Activated T-helper 2 cell treated with anti-CD3 and anti-CD28 coated beads, Interferon-gamma antibody, Interleukin-2, Interleukin-4, amounts not matched to agents 10 μg/mL and 5 μg/mL and 100 μg/mL, durations not matched to agents 14 hours and 24 hours and 36 hours (primary cell): Measurements from ENCODE around the gene CNTF. TPM values are rescaled to one million over a fixed set of nuclear protein-coding genes. Genes with fewer than 3 reads are reported as not detected.

Experiments
- DNase-seq: peaks from one replicate; pipeline ENCODE4 v3.0.0; 2021; ENCODE audit warnings: low spot score
- H3K27ac Mint-ChIP-seq: one replicate; pipeline ENCODE4 v1.8.0; 2021; ENCODE audit warnings: mixed read lengths
- H3K27me3 Mint-ChIP-seq: one replicate; pipeline ENCODE4 v1.8.0; 2021; ENCODE audit warnings: low read depth, mixed read lengths
- H3K36me3 Mint-ChIP-seq: one replicate; pipeline ENCODE4 v1.8.0; 2021; ENCODE audit warnings: low read depth, mixed read lengths
- H3K4me1 Mint-ChIP-seq: one replicate; pipeline ENCODE4 v1.8.0; 2021; ENCODE audit warnings: low read depth, mixed read lengths
- H3K4me3 Mint-ChIP-seq: one replicate; pipeline ENCODE4 v1.8.0; 2021; ENCODE audit warnings: low read depth, mild to moderate bottlenecking, moderate library complexity, mixed read lengths
- H3K9me3 Mint-ChIP-seq: one replicate; pipeline ENCODE4 v1.8.0; 2021; ENCODE audit warnings: mixed read lengths
- intact Hi-C: fragments of 100-400 bp; cut with micrococcal nuclease; formaldehyde crosslinking; loops from one replicate; pipeline ENCODE4 v1.15.1; 2023
- total RNA-seq: library from RNA; stranded (reverse); gene quantifications from 2 replicates; pipeline ENCODE4 v1.2.3, GENCODE V29; 2022

The CNTF gene
- total RNA-seq, 1 donor from 2014 or later: 3.4 TPM

DNA sequence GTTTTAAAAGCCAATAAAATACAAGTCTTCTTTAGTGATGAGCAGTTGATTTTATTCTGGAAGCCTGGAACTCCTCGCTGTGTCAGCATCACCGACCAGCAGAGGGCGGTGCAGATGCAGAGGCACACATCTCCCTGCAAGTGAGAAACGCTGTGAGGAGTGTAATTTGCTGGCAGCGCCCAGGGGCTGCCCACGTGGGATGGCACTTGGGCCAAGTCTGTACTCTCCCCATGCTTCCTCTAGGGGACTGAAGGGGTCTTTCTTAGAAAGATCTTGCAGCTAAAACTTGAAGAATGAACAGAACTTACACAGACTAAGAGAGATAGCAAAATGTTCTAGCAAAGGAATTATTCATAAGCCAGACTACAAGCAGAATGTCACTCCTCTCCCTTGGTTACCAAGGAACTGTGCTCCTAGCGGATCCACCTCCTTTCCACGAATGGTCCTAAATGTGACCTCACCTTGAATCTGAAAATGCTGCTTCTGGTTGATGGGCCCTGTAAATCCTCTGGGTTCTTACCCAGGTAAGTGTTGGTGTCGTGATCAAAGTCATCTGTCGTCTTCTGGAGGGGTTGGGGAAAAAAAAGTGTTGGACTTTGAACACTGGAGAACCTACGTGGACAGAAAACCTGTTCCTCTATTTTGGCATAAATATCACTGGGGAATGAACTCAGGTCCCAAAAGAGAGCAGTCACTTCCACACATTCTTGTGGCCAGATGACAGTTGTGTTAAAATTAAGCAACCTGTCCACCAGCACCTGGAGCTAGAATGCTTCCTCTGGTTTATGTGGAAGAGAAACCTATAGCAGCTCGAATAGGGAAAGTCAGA, 31.8 kb downstream of the CNTF start:
- Mint-ChIP-seq H3K27me3 (peaks cover 4% of the 10 kb centered on the region), H3K9me3 (no peaks in the 10 kb centered on the region), H3K4me1 (peaks cover 9% of the 10 kb centered on the region), H3K4me3 (no peak overlapping the region), H3K27ac (no peak overlapping the region), H3K36me3 (no peaks in the 10 kb centered on the region)
- intact Hi-C loops: loop anchor here (1.0 to 2.0 kb wide), 2 partner anchors 21 to 134 kb away; no protein-coding TSS in a partner anchor
- peak; percentile 51 for DNase-seq

DNA sequence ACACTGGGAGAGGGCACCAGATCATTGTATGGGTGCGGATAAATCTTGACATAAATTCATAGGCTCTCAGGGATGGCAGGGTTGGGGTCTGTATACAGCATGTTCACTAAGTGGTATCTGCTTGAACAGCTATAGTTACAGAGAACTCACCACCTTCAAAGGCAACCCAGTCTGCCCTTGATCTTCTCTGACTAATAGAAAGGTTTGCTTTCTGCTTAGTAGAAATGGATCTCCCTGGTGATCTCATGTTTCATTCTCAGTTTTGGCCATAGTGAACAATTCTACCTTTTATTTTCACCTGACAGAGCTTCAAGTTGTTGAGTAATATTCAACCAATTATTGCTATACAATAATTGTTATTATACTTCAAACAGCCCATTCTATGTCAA, 32.4 kb downstream of the CNTF start:
- no peak for DNase-seq
- no peaks in the 10 kb centered on the region for H3K36me3 Mint-ChIP-seq
- no peak overlapping the region for H3K4me3 Mint-ChIP-seq
- H3K27ac Mint-ChIP-seq: no peak overlapping the region
- H3K4me1 Mint-ChIP-seq: peaks cover 9% of the 10 kb centered on the region
- peaks cover 4% of the 10 kb centered on the region for H3K27me3 Mint-ChIP-seq
- H3K9me3 Mint-ChIP-seq: no peaks in the 10 kb centered on the region
- intact Hi-C loops: loop anchor here (1.0 to 2.0 kb wide), 2 partner anchors 20 to 133 kb away; no protein-coding TSS in a partner anchor

DNA sequence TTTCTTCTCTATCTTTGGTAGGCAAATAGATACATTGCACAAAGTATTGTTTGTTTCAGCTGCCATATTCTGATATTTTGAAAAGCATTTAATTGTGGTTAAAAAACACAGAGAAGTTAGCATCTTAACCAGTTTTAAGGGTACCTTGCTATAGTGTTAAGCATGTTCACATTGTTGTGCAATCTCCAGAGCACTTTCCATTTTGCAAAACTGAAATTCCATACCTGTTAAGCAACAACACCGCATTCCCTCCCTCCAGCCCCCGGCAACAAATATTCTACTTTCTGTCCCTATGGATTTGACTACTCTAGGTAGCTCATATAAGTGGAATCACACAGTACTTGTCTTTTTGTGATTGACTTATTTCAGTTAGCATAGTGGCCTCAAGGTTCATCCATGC, 33.9 kb downstream of the CNTF start:
- Mint-ChIP-seq H3K4me1 (peaks cover 9% of the 10 kb centered on the region), H3K27ac (no peak overlapping the region), H3K9me3 (no peaks in the 10 kb centered on the region), H3K36me3 (no peaks in the 10 kb centered on the region), H3K4me3 (no peak overlapping the region), H3K27me3 (peaks cover 4% of the 10 kb centered on the region)
- intact Hi-C loops: no loop called here
- DNase-seq: no peak

DNA sequence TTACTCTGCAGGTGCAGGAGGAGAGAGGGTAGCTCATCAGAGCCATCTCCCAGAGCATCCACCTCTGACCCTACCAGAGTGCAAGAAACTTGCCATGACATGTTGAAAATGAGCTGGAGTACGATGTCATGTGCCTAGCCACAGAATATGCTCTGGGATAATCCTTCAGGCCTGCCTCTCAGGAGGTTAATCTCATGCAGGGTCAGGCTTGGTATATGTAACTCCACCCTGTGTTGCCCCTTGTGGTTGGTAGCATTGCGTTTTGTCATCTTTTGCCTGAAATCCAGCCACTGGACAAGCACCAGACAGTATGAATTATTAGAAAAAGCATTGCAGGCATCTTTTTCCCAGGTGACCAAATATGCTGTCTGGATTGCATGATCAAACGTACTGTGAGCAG, 36.2 kb downstream of the CNTF start:
- H3K9me3 Mint-ChIP-seq: no peaks in the 10 kb centered on the region
- peaks cover 9% of the 10 kb centered on the region for H3K4me1 Mint-ChIP-seq
- peaks cover 1% of the 10 kb centered on the region for H3K27me3 Mint-ChIP-seq
- H3K4me3 Mint-ChIP-seq: no peak overlapping the region
- H3K36me3 Mint-ChIP-seq: no peaks in the 10 kb centered on the region
- DNase-seq: no peak
- no peak overlapping the region for H3K27ac Mint-ChIP-seq
- intact Hi-C loops: no loop called here

DNA sequence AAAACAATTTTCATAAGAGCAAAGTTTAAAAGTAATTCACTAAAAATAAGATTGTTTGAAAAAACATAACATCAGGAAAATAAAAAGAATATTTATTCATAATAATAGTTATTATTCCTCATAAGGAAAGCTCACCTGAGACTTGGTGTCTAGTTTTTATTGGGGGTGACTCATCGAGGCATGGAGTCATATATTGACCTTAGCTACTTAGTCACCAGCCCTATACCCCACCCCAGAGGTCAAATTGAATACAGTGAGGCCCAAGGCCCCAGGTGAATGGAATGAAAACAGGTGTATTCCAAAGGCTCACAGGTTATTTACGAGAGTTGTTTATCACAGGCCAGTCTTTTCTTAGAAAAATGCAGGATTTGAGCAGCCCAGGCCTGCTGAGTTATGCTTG, 36.9 kb downstream of the CNTF start:
- Mint-ChIP-seq H3K4me3 (no peak overlapping the region), H3K27ac (no peak overlapping the region), H3K4me1 (peaks cover 4% of the 10 kb centered on the region), H3K36me3 (no peaks in the 10 kb centered on the region), H3K27me3 (peaks cover 1% of the 10 kb centered on the region), H3K9me3 (no peaks in the 10 kb centered on the region)
- DNase-seq: no peak
- intact Hi-C loops: no loop called here

DNA sequence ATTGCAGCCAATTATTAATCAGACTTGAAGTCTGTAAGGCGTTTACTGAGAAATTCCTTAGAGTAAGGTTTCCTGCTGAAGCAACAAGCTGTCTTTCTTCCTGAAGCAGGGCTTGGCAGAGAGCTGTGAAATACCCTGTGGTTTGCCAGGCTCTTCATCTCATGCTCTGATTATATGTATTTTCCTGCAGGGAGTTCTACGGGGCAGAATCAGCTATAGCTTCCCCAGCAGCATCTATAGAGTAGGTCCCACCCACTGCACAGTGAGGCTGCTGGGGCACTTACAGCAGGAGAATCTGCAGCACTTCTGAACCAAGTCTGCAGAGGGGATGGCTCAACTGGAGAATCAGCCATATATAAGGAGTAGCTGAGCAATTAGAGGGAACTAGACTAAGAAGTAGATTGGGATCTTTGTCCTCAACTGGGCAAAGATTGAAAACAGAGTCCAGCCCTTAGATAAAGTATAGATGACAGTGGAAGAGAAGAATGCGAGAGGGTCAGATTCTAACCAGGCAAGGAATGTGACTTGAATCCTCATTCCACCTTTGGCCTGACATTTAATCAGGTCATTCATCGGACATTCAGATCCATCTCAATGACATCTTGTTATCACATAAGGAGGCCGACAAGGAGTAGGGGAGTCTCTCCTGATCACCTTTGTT, 37.6 kb downstream of the CNTF start:
- Mint-ChIP-seq H3K4me3 (no peak overlapping the region), H3K36me3 (no peaks in the 10 kb centered on the region), H3K27me3 (peaks cover 1% of the 10 kb centered on the region), H3K4me1 (no peaks in the 10 kb centered on the region), H3K9me3 (no peaks in the 10 kb centered on the region), H3K27ac (no peak overlapping the region)
- intact Hi-C loops: no loop called here
- DNase-seq: no peak

DNA sequence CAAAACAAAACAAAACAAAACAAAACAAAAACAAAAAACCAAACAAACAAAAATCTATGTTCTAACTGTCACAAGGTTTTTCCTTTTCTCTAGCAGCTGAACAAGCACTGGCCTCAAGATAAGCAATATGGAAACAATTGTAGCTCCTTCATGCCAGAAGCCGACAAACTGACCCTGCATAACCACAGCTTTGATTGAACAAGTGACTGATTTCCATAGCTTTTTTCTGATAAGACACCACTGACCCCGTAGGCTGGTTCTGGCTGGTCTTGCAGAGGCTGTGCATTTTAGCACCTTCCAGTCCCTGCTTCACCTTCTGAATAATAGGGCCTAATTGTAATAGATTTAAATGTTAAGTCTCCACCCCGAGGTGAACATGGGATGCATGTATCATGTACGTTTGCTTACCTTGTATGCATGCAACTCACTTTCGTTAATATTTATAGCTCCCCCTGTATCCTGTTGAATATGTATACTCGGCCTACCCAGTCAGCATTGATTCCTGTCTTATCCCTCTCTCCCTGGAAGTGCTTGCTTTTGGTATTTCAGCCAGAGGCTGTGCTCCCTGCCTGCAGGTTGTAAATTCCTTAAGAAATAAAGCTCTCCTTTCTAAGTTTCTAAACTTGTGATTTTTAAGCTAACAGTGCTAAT, 49.6 kb downstream of the CNTF start:
- Mint-ChIP-seq H3K36me3 (no peaks in the 10 kb centered on the region), H3K4me1 (no peaks in the 10 kb centered on the region), H3K4me3 (no peak overlapping the region), H3K27ac (no peak overlapping the region), H3K27me3 (no peaks in the 10 kb centered on the region), H3K9me3 (no peaks in the 10 kb centered on the region)
- no peak for DNase-seq
- intact Hi-C loops: no loop called here

DNA sequence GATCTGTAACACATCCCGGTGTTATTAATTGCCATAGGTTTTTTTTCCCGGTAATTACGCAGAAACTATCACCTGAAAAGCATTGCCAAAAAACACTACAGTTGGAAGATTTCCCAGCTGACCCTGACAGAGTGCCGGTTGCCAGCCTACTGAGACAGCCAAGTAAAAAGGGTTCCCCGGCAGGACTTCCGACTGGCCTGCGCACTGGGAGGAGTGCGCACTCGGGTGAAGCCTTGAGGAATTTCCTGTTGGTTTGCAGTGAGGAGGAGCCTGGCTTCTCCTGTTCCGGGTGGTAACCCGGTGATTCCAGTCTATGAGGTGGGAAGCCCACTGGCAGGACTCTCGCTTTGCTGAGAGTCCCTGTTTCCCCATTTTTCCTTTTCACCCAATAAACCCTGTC, 52.1 kb downstream of the CNTF start:
- H3K4me1 Mint-ChIP-seq: no peaks in the 10 kb centered on the region
- intact Hi-C loops: loop anchor here (2.0 kb wide), 3 partner anchors 20 to 106 kb away; no protein-coding TSS in a partner anchor
- no peaks in the 10 kb centered on the region for H3K9me3 Mint-ChIP-seq

More for the DNA sequence above, 52.1 kb downstream of the CNTF start:
- no peak overlapping the region for H3K4me3 Mint-ChIP-seq
- no peak for DNase-seq
- H3K27ac Mint-ChIP-seq: no peak overlapping the region
- H3K27me3 Mint-ChIP-seq: no peaks in the 10 kb centered on the region
- no peaks in the 10 kb centered on the region for H3K36me3 Mint-ChIP-seq

Other genes with a start within 250 kb of the CNTF start
- gene OR5B3, start 215.8 kb upstream of the CNTF start, total RNA-seq: not detected in 2 replicates
- gene OR5B2, start 194.5 kb upstream of the CNTF start, total RNA-seq: not detected in 2 replicates
- gene OR5B12, start 180.4 kb upstream of the CNTF start, total RNA-seq: not detected in 2 replicates
- gene OR5B21, start 114.6 kb upstream of the CNTF start, total RNA-seq: 0.46 and 0.48 TPM in 2 replicates
- gene LPXN, start 46.8 kb upstream of the CNTF start, total RNA-seq: 115 and 129 TPM in 2 replicates
- 57.7 and 59.3 TPM in 2 replicates for gene ZFP91, start 43.6 kb upstream of the CNTF start, total RNA-seq
- gene GLYAT, start 109.3 kb downstream of the CNTF start, total RNA-seq: not detected in 2 replicates
- gene GLYATL2, start 222.0 kb downstream of the CNTF start, total RNA-seq: not detected in 2 replicates